HG03095 (cell line): ENCODE data around the gene PCGF1.

Source experiments
- ATAC-seq: cut with Tn5 transposase; IDR thresholded peaks from one replicate; pipeline ENCODE4 v1.9.1; 2021; ENCODE audit warnings: moderate library complexity; ENCODE audit not compliant: unreplicated experiment

PCGF1 gene

DNA sequence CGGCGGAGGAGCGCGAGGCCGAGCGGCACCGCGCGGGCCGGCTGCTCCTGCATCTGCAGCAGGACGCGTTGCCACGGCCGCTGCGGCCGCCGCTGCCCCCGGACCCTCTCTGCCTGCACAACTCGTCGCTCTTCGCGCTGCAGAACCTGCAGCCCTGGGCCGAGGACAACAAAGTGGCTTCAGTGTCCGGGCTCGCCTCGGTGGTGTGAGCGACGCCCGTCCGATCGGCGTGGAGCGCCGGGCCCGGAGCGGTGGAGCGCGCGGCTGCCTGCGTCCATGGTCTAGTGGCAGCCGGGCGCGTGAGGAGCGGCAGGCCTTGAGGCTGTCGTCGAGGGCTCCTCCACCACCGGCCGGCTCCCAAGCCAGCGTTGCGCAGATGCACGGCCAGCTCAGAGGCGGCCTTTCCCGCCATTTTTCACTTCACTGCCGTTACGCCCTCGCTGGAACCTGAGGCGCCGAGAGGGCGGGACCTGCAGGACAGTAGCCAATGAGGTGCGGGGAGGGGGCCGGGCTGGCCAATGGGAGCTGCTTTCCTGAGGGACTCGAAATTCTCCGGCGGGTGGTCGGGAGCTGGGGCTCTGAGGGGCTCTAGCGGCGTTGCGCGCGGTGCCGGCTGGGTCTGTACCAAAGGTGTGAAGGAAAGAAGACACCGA, 8.6 kb upstream of the PCGF1 start:
- ATAC-seq: no peak

DNA sequence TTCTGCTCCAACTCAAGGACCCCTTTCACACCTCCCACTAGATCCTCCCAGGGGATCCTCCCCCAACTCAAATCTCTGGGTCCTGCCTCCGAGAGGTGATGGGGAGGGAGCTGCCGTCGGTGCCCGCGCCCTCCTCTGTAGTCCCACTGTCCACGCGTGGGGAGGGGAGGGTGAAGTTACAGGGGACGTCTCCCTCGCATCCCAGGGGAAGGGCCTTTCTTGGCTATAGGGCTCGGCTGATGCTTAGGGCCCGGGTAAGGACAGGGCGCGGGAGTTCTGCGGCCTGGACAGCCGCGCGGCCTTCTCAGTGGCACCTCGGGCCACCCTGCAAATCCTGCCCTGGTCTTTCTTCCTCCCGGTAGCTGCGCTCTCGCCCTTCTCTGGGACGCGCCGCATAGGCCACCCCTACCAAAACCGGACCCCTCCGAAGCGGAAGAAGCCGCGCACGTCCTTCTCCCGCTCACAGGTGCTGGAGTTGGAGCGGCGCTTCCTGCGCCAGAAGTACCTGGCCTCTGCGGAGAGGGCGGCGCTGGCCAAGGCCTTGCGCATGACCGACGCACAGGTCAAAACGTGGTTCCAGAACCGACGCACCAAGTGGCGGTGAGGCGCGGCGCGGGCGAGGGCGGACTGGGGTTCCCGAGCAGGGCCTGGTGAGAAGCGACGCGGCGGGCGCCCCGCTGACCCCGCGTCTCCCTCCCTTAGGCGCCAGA, 7.9 kb upstream of the PCGF1 start:
- no peak for ATAC-seq

DNA sequence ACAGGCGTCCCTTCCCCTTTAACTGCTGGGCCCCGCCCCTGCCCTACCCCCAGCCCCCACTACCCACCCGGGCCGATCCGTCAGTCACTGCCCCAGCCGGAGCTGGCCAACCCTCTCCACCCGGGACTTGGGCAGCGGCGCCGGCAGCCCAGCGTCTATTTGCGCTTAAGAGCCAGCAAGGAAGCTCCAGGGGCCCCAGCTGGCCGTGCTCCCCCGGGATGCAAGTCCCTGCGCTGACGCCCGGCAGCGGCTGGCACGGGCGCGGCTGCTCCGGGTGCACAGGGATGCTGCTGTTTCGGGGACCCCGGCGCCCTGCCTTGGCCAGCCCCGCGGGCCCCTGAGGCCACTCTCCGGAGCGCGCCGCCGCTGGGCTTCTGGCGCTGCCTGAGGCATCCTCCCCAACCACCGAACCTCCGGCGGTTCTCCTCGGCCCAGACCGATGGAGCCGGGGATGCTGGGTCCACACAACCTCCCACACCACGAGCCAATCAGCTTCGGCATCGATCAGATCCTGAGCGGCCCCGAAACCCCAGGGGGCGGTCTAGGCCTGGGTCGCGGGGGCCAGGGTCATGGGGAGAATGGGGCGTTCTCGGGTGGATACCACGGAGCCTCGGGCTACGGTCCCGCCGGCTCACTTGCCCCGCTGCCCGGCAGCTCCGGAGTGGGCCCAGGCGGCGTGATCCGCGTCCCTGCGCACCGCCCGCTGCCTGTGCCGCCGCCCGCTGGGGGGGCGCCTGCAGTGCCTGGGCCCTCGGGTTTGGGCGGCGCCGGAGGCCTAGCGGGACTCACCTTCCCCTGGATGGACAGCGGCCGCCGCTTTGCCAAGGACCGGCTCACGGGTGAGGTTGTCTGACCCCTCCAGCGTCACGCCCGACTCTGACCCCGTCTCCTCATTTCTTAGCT, 7.1 kb upstream of the PCGF1 start, which contains the start of gene TLX2:
Gene TLX2 (plus strand): TSS at position 83 of the 903 bp plus-strand sequence. CDS start 357 bp downstream, at position 440.
- no peak for ATAC-seq

DNA sequence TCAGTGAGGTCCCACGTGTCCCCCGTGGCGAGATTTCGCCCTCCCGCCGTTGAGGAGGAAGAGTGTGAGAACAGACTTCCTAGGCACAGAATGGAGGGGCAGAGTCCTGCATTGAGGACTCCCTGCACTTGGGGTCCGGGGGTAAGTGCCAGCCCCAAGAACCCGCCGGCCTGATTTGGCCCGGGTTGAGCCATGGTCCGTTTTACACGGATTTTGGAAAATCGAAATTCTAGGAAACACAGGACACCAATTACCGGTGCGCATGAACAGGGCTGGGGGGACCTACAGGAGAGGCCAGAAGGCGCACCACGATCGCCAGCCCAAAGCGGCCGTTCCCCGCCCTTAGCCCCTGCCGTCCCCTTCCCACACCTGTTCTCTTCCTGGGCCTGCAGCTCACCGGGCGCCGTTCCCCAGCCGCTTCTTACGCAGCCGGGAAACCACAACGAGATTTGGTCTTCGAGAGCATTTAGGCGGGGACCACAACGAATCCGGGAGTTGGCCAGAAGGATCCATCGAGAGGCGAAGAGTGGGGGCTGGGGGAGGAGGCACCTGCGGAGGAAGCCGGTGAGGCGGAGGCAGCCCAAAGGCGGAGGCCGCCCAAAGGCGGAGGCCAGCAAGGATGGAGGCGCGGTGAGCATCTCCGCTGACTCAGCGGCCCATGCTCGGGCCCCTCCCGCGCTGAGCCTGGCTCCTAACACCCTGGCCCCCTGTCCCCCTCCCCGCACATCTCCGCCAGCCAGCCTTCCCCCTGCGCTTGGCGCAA, 6.3 kb upstream of the PCGF1 start:
- no peak for ATAC-seq

DNA sequence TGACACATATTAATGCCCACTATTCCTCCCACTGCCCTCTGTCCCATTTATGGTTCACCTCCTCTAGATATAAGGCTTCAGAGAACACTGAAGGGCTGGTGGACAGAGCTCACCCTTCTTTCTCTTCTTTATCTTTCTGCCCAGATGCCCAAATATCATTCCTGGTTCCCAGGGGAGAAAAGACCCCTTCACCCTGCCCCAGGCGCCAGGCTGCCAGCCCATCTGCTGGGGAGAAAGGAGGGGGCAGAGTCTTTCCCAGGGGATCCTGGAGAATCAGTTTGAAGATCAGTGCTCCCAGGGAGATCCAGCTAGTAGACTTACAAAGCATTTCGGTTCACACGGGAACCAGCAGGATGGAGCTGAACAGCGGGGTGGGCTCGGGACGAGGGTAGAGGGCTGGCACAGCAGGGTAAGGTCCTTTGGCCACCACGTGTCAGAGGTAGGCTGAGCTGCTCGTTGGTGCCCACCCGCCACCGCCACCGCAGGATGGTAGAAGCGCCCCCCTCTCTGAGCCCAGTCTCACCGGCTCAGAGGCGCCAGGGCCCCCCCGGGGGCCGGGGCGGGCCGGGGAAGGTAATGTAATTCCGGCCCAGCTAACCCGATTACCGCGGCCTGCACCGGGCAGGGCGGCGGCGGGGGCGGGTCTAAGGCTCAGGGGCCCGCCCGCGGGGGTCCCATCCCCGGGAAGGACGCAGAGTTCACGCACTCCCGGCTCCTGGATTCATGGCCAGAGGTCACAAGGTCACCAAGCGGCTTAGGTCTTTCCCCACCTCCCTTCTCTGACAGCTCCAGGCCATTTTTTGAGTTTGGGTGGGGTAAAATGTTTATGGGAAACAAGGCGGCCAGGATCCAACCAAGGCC, 5.5 kb upstream of the PCGF1 start:
- no peak for ATAC-seq

DNA sequence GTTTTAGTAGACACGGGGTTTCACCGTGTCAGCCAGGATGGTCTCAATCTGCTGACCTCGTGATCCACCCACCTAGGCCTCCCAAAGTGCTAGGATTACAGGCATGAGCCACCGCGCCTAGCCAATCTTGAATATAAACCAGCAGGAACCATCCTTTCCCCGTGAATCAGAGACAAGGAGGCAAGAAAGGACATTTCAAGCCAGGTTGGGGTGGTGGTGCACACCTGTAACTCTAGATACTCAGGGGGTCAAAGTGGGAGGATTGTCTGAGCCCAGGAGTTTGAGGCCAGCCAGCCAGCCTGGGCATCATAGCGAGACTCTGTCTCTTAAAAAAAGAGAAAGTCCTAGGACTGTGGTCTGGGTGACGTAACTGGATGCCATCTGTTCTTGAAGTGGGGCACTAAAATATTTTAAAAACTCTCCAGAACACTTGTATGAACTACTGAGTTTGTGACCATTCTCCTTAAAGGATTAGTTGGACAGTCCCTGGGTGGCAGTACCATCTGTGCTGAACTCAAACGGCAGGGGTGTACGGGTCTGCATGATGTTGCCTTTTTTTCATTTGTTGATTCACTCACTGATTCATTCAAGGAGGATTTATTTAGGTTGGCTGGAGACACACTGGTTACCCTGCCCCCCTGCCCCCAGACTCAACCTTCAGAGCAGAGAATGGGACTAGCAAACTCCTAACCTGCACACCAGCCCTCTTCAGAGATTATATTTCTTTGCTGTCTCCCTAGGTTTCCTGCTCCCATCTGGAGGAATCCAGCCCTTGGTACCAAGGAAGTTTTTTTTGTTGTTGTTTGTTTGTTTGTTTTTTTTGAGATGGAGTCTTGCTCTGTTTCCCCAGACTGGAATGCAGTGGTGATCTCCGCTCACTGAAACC, 3.9 kb upstream of the PCGF1 start:
- ATAC-seq: no peak

DNA sequence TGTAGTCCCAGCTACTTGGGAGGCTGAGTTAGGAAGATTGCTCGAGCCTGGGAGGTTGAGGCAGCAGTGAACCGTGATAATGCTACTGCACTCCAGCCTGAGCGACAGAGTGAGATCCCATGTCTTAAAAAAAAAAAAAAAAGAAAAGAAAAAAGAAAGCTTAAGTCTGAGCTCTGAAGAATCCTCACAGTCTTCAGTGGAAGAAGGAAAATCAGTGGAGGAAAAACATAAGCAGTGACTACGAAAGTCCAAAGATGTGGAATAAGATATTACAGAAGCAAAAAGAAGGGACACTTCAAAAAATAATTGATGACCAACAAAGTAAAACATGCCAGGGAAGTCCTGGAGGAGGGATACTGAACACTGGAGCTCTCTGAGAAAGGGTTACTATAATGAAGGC, 2.8 kb upstream of the PCGF1 start:
- no peak for ATAC-seq

DNA sequence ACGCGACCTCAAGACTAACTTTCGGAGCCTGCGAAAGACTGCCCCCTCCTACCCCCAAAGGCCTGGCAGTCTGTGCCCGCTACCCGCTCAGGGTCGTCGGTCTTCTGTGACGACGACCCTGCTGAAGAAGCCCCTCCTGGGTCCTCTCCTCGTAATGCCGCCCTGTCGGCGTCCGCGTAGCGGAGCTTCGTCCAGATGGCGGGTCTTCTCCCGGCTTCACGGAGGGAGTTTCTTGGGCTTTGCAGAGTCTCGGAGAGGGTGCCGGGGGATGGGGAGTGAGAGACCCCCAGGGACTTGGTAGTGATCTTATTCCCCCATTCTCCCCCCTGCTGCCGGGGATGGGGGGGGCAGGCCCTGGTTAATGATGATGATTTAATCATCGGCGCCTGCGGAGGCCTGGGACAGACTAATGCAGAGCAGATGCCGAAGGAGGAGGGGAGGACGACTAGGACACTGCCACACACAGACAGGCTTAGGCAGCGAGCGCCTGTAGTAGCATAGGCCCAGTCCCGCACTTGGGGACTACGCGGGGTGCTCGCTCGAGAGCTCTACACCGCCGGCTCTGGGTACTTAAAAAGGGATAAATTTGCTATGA, 528 bp upstream of the PCGF1 start:
- ATAC-seq: no peak

DNA sequence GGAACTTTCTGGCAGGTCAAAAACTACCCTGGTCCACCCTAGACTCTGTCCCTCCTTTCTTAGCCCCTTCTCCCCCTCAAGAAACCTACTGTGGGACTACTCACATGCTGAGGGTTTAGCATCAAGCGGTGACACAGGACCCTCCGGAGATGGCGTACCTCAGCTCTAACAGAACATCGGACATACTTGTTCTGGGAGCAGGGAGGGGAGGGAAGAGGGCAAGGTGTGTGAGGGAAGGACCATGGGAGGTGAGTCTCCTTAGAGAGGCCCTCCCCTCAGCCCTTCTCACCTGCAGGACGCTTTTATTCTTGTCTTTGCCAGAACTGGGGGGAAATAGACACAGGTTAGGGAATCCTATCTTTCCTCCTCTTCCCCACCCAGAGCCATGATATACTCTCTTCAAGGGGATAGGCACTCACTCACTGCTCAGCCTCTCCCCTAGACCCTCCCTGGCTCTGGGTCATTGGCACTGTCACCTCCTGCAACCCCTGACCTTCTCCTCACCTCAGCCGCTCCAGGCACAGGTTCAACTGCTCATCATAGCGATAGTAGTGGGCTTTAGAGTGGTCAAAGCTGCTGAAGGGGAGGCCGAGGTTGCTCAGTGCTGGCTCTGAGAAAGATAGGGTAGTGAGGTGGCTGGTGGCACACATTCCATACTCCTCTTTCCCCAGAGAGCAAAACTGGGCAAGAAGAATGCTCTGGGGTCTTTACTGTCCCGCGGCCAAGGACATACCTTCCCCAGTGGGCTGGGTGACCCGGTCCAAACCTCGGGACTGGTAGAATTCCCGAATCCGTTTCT, 1.8 kb downstream of the PCGF1 start:
- ATAC-seq: no peak

DNA sequence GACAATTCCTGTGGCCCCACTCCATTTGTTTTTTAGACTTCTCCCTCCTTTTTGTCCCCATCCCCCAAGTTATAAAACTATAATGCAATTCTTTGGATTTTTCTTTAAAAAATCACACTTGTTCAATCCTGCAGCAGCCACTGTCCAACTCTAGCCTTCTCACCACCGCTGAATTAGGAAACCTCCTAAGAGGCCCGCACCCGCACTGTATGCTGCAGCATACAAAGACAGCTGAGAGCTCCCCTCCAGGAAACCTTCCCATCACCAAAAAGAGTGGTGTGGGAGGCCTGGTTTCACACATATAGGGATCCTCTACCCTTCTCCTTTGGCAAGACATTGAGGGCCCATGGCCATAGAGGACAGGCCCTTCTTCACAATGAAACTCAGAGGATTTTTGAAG, 2.9 kb downstream of the PCGF1 start:
- no peak for ATAC-seq

DNA sequence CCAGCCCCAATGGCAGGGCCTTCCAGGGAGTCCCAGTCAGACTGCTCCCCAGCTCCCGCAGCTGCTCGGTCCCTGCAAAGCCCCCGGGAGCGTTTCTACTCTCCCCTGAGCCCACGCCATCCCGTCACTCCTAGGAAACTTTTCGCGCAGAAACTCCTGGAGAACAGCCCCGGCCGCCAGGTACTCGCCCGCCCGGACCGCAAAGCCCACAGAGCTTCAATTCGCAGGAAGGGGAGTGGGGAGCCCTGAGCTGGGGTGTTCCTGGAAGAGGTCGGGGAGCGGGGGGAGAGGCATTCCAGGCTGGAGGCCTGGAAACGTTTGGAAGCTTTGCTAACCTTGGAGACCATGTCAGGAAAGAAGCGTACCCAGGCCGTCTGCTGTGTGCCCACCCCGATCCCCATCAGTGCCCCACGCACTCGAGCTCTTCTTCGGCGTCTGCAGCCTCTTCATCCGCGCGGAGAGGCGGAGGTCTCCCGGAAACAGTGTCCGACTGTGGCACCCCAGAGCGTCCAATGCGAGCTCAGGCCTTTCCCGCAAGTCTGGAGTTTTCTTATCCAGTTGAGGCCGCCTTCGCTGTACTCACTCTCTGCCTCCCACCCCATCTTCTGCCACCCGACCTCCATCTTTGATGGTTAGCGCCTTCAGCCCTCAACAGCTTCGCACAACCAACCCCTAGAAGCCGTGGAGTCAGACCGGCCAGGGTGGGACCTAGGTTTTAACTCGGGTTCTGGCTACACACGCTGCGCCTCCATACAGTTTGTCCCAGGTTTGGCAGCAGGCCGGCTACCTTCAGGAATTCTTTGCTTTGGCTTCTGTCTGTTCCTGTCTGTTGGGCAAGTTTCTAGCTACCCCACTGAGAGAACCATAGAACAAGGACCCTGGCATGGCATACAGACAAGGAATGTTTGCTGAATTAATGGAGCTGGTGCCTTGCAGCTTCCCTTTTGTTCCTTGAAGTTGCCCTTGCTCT, 3.7 kb downstream of the PCGF1 start:
- ATAC-seq: no peak

DNA sequence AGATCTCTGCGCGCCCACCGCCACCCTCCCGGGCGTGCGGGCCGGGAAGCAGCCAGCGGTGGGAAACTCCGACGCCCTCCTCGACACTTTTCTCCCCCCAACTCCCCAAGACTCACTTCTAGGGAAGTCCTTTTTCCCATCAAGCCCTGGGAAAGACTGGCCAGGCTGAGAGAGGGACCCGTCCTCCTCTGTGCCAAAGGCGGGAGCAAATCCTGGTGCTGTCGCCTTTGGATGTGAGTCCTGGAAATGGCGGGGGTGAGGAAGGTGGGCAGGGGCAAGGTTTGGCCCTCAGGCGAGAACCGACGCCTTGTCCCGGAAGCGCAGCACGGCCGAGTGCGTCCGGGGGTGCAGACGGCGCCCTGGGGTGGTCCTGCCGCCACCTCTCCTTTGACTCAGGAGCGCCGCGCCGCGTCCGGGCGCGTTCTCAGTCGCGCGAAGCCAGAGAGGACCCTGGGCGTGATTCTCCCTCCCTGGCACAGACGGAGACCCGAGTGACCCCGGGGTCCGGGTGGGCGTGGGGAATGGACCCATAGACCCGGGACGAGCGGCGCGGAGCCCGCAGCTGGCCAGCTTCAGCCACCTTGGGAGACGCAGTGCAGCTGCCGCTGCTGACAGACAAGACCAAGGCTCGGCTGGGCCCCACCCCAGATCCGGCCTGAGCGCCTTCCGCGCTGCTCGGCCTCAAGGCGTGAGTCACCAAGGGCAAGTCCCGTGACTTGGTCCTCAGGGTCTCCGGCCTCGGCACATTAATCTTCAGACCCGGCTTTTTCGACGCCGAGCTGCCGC, 4.6 kb downstream of the PCGF1 start:
- ATAC-seq: peak; percentile 40

DNA sequence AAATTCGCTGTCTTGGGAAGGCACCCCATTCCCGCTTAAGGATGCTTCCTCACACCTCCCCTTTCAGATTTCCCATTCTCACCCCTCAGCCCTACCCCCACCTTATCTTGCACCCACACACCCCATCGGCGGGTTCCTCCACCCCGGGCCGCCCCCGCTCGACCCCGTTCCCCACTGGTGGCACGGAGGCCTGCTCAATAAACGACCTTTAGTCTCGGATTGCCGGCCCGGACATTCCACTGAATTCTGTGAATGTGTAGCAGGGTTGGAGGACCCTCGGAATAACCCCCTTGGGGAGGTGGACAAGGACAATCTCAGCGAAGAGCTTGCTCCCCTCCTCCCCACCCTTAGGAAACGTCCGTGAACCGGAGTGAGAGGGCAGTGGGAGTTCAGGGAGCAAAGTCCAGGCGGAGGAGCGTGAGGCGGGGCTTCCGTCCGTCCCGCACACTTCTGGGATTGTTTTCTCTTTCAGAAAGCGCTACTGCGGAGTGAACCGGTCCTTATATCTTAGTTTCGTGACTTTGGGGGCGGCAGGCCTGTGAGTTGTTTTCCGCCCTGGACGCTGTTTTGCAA, 5.3 kb downstream of the PCGF1 start:
- ATAC-seq: no peak

DNA sequence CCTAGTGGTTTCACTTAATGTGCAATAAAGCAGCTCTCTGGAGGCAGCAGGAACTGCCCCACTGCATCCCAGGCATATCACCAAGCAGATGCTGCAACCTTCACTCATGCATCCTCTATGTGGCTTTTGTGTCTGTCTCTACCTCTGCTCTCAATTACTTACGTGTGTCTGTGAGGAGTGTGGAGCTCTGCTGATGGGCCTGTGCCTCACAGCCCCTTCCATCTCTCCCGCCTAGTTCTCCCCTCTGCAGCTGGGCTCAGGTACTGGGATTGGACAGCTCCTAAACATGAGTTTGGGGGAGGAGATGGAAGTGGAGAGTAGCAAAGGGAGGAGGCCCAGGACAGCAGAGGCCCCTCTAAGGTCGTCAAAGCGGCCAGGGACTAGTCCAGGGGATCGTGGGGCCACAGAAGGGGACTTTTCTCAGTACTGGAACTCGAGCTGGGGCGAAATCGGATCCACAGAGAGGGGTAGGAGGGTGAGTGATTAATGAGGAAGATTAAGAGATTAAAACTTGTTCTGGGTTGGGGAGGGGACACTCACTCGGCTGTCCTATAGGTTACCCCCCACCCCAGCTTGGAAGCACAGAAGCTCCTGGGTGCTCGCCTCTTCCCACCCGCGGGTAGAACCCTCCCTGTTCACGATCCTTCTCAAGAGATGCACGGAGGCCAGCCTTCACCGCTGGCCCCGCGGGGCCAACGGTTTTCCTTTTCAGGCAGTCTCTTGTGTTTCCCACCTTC, 6.0 kb downstream of the PCGF1 start:
- ATAC-seq: no peak

DNA sequence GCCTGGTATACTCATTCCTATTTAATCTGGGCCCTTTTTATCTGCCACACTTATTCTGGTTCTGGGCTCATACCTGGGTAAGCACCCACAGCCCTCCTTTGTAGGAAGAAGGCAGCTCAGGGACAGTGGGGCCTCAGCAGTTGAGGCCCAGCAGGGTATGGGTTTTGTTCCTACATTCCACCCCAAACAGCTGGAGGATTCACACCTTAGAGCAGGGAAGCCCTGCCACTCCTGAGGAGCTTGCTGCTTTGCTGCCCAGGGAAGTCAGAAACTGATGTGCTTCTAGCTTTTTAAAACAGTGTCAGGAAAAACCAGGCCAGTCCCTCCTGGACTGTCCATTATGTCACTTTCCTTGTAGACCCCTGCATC, 6.9 kb downstream of the PCGF1 start:
- no peak for ATAC-seq
